Measurements from ENCODE around the gene REEP1. TPM values are rescaled to one million over a fixed set of nuclear protein-coding genes. Genes with fewer than 3 reads are reported as not detected.

REEP1 gene
- total RNA-seq, 1 experiment from 2014 or later = 0.23 TPM

DNA sequence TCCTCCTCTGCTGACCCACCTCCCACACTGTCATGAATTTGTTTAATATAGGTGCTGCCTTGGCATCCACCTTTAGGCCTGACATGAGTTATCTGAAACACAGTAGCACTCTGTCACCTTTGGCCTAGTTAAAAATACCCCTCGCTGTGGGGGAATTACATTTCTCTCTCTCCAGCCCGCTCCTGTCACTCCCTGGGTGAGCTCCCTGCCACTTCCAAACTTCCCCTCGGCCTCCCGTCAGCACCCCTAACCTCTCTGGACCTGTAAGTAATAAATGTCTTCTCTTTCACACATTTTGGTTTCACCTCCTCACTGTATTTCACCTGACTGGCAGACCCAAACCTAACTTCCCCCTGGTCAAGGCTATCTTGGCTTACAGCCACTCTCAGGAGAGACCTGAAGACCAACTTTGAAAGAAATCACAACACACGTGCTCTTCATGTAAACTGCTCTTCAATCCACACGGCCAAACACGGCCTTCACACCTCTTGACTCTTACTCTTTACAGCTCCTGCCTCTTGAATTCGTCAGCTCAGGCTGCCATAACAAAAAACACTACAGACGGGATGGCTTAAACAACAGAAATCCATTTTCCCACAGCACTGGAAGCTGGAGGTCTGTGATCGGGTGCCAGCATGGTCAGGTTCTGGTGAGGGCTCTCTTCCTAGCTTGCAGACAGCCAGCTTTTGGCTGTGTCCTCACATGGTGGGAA, 28.3 kb downstream of the REEP1 start:
- H3K4me1 ChIP-seq (ENCODE audit: control insufficient read depth, insufficient read depth, low read length) = no peaks in the 10 kb centered on the region
- no peak overlapping the region for H3K4me3 ChIP-seq (ENCODE audit: low read depth in 2 of 2, low read length in 2 of 2)
- H3K9me3 ChIP-seq (ENCODE audit: control insufficient read depth, insufficient read depth, low read depth, low read length) = no peaks in the 10 kb centered on the region
- BruUV-seq (replicated peaks) = no TSS peak
- CTCF ChIA-PET = no interaction called here
- in situ Hi-C loops (cut with HindIII; ENCODE audit: low pct_unique_long_range_greater_than_20kb, low sequenced_read_pairs) = no loop called here
- ATAC-seq = no peak
- POLR2A ChIA-PET = no interaction called here
- no peak overlapping the region for H3K27ac ChIP-seq (ENCODE audit: low read length)
- no peaks in the 10 kb centered on the region for H3K36me3 ChIP-seq (ENCODE audit: control insufficient read depth, insufficient read depth, low read length)
- DNase-seq (ENCODE audit: low read depth, low spot score) = no peak
- TF ChIP-seq TCF7L2 (IDR thresholded peaks at IDR 0.05; ENCODE audit: low read depth, low read length) = no peak
- TF ChIP-seq CTCF (IDR thresholded peaks at IDR 0.05) = no peak
- TF ChIP-seq REST (IDR thresholded peaks at IDR 0.05; ENCODE audit: insufficient read depth in 1 of 2, low read depth in 2 of 2, low read length in 1 of 2) = no peak
- peaks cover 5% of the 10 kb centered on the region; the same call in 1 of the 2 replicates for H3K27me3 ChIP-seq (ENCODE audit: control insufficient read depth, insufficient read depth, low read length)
- intact Hi-C loops (cut with micrococcal nuclease; ENCODE audit: unreplicated experiment) = no loop called here

- in situ Hi-C loops (cut with HindIII; ENCODE audit: low pct_unique_long_range_greater_than_20kb, low sequenced_read_pairs) (no loop called here), intact Hi-C loops (cut with micrococcal nuclease; ENCODE audit: unreplicated experiment) (no loop called here)
- Histone ChIP-seq H3K4me3 (ENCODE audit: low read depth in 2 of 2, low read length in 2 of 2) (no peak overlapping the region), H3K4me1 (ENCODE audit: control insufficient read depth, insufficient read depth, low read length) (no peaks in the 10 kb centered on the region), H3K36me3 (ENCODE audit: control insufficient read depth, insufficient read depth, low read length) (no peaks in the 10 kb centered on the region), H3K27ac (ENCODE audit: low read length) (no peak overlapping the region), H3K27me3 (ENCODE audit: control insufficient read depth, insufficient read depth, low read length) (peaks cover 5% of the 10 kb centered on the region; the same call in 1 of the 2 replicates), H3K9me3 (ENCODE audit: control insufficient read depth, insufficient read depth, low read depth, low read length) (no peaks in the 10 kb centered on the region)
- no peak for DNase-seq (ENCODE audit: low read depth, low spot score)
- TF ChIP-seq TCF7L2 (IDR thresholded peaks at IDR 0.05; ENCODE audit: low read depth, low read length) = no peak
- TF ChIP-seq CTCF (IDR thresholded peaks at IDR 0.05) = no peak
- no peak for TF ChIP-seq POLR2AphosphoS5 (IDR thresholded peaks at IDR 0.05; ENCODE audit: low read depth, low read length)
- TF ChIP-seq SIN3A (IDR thresholded peaks at IDR 0.05; ENCODE audit: borderline replicate concordance, insufficient read depth, low read depth, low read length) = no peak
- no peak for TF ChIP-seq REST (IDR thresholded peaks at IDR 0.05; ENCODE audit: insufficient read depth in 1 of 2, low read depth in 2 of 2, low read length in 1 of 2)
- ATAC-seq = no peak
- ChIA-PET POLR2A (no interaction called here), CTCF (no interaction called here)
- BruUV-seq (replicated peaks) = no TSS peak
Observed at GRCh38 chr2:86308356-86308755, 29.1 kb downstream of the REEP1 start.

Measured in Panc1 (cell line).